Upper lobe of right lung (tissue), 1 donor: ENCODE results near the gene TUBGCP2. TPM values are rescaled to one million over a fixed set of nuclear protein-coding genes. Genes with fewer than 3 reads are reported as not detected.

Experiments used
- ATAC-seq: fragments of 200-7000 bp; cut with Tn5 transposase; one replicate; pipeline ENCODE4 v1.9.1; 2020; ENCODE audit warnings: mild to moderate bottlenecking, moderate library complexity
- DNase-seq: peaks from one replicate; pipeline ENCODE4 v3.0.0-alpha.2; 2020
- H3K27ac ChIP-seq: fragments of 200-600 bp; one replicate; pipeline ENCODE4 v1.8.0; 2022
- H3K27me3 ChIP-seq: fragments of 200-600 bp; one replicate; pipeline ENCODE4 v1.8.0; 2022; ENCODE audit warnings: mild to moderate bottlenecking
- H3K36me3 ChIP-seq: fragments of 200-600 bp; one replicate; pipeline ENCODE4 v1.8.0; 2022
- H3K4me1 ChIP-seq: fragments of 200-600 bp; one replicate; pipeline ENCODE4 v1.8.0; 2022
- H3K4me3 ChIP-seq: fragments of 200-600 bp; one replicate; pipeline ENCODE4 v1.8.0; 2022; ENCODE audit warnings: mild to moderate bottlenecking
- H3K9me3 ChIP-seq: fragments of 200-600 bp; one replicate; pipeline ENCODE4 v1.8.0; 2022
- intact Hi-C: fragments of 100-400 bp; cut with DNase I; formaldehyde crosslinking; loops from one replicate; pipeline ENCODE4 v1.11.0; 2022
- total RNA-seq: library from RNA; stranded (reverse); fragmentation: NEBNext Ultra II Directional; extraction: Animal tissue kit (Norgen Biotek cat#: 25700); gene quantifications from one replicate; pipeline ENCODE4 v1.2.1, GENCODE V29; 2021
- TF ChIP-seq, protein P1 (sequence below): fragments of 200-600 bp; IDR thresholded peaks from one replicate; pipeline ENCODE4 v1.8.0; 2022; ENCODE audit warnings: antibody characterized with exemption
- donor health status: DM: no; HTN: yes; CAD: no; lungs with severe emphysema.

TUBGCP2 gene
- total RNA-seq, 1 donor from 2014 or later = 44.6 TPM

DNA sequence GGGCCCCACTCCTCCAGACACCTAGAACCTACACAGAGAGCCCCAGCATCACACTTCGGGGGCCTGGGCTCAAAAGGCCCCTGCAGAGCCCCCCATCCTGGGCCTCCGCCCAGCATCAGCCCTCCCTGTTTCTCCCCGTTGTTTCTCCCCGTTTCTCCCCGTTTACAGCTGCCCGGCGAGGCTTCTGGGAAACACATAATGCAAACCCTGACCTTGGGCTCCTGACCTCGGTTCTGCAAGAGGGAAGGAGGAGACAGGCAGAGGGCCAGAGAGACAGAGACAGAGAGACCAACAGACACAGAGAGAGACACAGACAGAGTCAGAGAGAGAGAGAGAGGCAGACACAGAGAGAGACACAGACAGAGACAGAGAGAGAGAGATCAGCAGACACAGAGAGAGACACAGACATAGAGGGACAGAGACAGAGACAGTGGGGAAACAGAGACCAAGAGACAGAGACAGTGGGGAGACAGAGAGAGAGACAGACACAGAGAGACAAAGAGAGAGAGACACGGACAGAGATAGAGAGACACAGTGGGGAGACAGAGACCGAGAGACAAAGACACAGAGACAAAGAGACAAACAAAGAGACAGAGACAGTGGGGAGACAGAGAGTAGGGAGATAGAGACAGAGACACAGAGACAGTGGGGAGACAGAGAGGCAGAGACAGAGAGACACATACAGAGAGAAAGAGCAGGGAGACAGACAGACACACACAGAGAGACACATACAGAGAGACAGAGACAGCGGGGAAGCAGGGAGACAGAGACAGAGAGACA lies 58.5 kb downstream of the TUBGCP2 start:
- no peak for DNase-seq
- intact Hi-C loops = no loop called here

DNA sequence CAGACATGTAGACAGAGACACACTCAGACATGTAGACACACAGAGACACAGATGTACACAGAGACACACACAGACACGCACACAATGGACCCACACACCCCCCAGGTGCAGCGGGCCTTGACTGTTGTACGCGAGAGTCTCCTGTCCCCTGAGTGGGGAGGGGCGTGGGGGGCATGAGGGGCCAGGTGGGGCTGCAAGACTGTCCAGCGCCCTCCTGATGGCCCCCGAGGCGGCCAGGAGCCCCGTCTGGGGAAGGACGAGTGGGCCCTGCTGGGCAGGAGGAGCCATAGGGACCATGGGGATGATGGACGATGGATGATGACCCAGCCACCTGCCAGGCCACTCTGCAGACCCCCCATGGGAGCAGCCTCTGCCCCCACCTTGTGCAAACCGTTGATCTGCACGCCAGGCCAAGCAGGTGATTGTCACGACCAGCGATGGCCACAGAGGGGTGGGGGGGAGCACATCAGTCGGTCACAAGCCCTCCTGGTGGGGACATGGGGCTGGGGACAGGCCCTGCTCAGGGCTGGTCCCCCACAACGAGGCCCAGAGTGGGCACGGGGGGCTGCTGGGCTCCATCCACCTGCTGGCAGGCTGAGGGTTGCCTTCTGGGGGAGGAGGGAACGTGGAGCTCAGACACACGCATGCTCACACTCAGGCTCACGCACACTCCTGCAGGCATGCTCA lies 59.4 kb downstream of the TUBGCP2 start:
- TF ChIP-seq, protein P1, sequence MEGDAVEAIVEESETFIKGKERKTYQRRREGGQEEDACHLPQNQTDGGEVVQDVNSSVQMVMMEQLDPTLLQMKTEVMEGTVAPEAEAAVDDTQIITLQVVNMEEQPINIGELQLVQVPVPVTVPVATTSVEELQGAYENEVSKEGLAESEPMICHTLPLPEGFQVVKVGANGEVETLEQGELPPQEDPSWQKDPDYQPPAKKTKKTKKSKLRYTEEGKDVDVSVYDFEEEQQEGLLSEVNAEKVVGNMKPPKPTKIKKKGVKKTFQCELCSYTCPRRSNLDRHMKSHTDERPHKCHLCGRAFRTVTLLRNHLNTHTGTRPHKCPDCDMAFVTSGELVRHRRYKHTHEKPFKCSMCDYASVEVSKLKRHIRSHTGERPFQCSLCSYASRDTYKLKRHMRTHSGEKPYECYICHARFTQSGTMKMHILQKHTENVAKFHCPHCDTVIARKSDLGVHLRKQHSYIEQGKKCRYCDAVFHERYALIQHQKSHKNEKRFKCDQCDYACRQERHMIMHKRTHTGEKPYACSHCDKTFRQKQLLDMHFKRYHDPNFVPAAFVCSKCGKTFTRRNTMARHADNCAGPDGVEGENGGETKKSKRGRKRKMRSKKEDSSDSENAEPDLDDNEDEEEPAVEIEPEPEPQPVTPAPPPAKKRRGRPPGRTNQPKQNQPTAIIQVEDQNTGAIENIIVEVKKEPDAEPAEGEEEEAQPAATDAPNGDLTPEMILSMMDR = no peak
- ATAC-seq (no peak), DNase-seq (no peak)
- Histone ChIP-seq H3K4me1 (no peaks in the 10 kb centered on the region), H3K27me3 (peaks cover 28% of the 10 kb centered on the region), H3K4me3 (no peak overlapping the region), H3K27ac (no peak overlapping the region), H3K36me3 (no peaks in the 10 kb centered on the region), H3K9me3 (no peaks in the 10 kb centered on the region)
- intact Hi-C loops = no loop called here

More for the DNA sequence above, 58.5 kb downstream of the TUBGCP2 start:
- Histone ChIP-seq H3K4me1 (no peaks in the 10 kb centered on the region), H3K4me3 (no peak overlapping the region), H3K27me3 (peaks cover 22% of the 10 kb centered on the region), H3K36me3 (no peaks in the 10 kb centered on the region), H3K27ac (no peak overlapping the region), H3K9me3 (no peaks in the 10 kb centered on the region)
- TF ChIP-seq, protein P1 = no peak
- ATAC-seq = no peak

DNA sequence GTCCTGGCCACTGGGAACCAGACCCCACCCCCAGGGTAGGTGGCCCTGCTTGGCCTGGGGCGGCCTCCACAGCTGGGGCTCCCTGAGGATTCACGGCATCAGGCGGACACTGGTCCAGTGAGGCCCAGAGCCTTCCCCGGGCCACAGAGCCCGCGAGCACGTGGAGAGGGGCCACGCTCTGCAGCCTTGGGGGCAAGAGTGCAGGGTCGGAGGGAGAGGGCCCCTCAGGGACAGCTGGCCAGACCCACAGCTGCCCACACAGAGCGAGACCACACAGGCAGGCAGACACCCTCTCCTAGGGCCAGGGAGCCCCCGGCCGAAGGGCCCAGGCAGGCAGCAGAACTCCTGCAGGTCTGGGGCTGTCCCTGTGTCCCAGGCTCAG lies 60.3 kb downstream of the TUBGCP2 start:
- intact Hi-C loops = no loop called here
- no peaks in the 10 kb centered on the region for H3K4me1 ChIP-seq
- H3K27ac ChIP-seq = no peak overlapping the region
- DNase-seq (no peak), ATAC-seq (no peak)
- H3K27me3 ChIP-seq = peaks cover 28% of the 10 kb centered on the region
- H3K36me3 ChIP-seq = no peaks in the 10 kb centered on the region
- TF ChIP-seq, protein P1 = no peak
- no peaks in the 10 kb centered on the region for H3K9me3 ChIP-seq
- no peak overlapping the region for H3K4me3 ChIP-seq

DNA sequence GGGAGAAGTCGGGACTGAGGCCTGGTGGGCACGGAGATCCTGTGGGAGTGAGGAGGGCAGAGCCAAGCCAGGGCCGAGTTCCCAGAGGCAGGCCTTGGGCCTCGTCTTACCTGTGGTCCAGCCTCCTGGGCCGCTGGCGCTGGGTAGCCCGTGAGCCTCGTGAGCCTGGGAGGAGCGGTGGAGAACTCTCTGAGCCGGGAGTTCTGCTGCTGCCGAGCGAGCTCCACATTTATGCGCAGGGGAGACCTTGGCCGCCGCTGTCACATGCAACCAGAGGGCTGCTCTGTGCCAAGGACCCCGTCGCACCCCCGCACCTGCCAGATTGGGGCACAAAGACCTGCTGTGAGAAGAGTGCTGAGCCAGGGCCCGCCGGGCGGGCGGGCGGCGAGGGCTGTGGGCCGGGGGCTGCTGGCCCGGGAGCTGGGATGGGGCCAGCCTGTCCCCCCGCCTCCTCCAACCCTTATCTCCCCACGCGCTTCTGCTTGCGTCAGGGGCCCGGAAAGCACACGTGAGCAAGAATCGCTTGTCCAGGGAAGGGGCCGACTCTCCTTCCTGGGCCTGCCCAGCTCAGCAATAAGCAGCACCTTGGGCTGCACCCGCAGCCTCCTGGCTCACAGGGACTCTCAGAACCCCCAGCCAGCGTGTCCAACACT lies 60.9 kb downstream of the TUBGCP2 start:
- Histone ChIP-seq H3K4me1 (no peaks in the 10 kb centered on the region), H3K9me3 (no peaks in the 10 kb centered on the region), H3K4me3 (no peak overlapping the region), H3K27me3 (peaks cover 28% of the 10 kb centered on the region), H3K36me3 (no peaks in the 10 kb centered on the region), H3K27ac (no peak overlapping the region)
- TF ChIP-seq, protein P1 = no peak
- intact Hi-C loops = no loop called here
- DNase-seq = no peak
- ATAC-seq = no peak

DNA sequence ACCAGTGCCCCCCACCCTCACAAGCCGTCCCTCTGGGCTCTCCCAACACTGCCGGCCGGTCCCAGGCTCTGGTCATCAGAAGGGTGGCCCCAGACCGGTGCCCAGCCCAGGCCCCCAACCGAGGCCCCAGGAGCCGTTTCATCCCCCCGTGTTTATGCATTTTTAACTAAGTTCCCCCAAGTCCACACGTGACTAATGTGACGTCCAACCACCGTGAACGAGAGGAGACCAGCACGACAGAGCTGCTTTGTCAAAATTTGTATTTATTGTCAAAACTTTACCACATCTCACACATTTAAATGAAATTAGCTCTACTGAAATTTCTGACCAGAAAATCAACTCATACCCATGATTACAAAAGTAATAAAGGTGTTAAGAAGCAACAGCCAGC lies 62.4 kb downstream of the TUBGCP2 start:
- Histone ChIP-seq H3K4me3 (no peak overlapping the region), H3K27ac (no peak overlapping the region), H3K36me3 (no peaks in the 10 kb centered on the region), H3K4me1 (peaks cover 2% of the 10 kb centered on the region), H3K27me3 (peaks cover 37% of the 10 kb centered on the region), H3K9me3 (no peaks in the 10 kb centered on the region)
- TF ChIP-seq, protein P1 = no peak
- no peak for ATAC-seq
- DNase-seq = no peak
- intact Hi-C loops = no loop called here
